CD4-positive, alpha-beta T cell (primary cell): ENCODE data around the gene RPTOR. TPM values are rescaled to one million over a fixed set of nuclear protein-coding genes. Genes with fewer than 3 reads are reported as not detected.

Experiments
- ATAC-seq: fragments of 200-7000 bp; cut with Tn5 transposase; one replicate; pipeline ENCODE4 v1.10.0; 2022; ENCODE audit warnings: mild to moderate bottlenecking; ENCODE audit not compliant: poor library complexity
- CTCF ChIA-PET: fragments of 350-600 bp; sonication (Branson Sonifier 250); formaldehyde crosslinking; loops from one replicate; lab custom pipeline; 2021; ENCODE audit warnings: antibody characterized with exemption, inconsistent platforms; lab: Charles Lee
- POLR2A ChIA-PET: fragments of 350-600 bp; sonication (Branson Sonifier 250); formaldehyde crosslinking; loops from one replicate; lab custom pipeline; 2021; ENCODE audit warnings: antibody characterized with exemption, inconsistent platforms; lab: Charles Lee
- DNase-seq, 14 experiments: peaks; one replicate each; pipeline ENCODE4 v3.0.0-alpha.2; 2013 to 2020; ENCODE audit warnings: mixed read lengths in 2 of 14
- H3K27ac ChIP-seq, 2 donors: one replicate each; pipeline versions ENCODE4 v1.5.1 to v1.7.0; 2013; ENCODE audit warnings: low read length in 2 of 2, low read depth in 1 of 2, mild to moderate bottlenecking in 1 of 2
- H3K27me3 ChIP-seq, 2 experiments: 1 replicate in 1 of 2; 2 replicates in 1 of 2; pipeline versions ENCODE4 v1.6.1 to v1.7.0; 2013; ENCODE audit warnings: low read length in 2 of 2, control low read depth in 1 of 2, mild to moderate bottlenecking in 1 of 2, moderate library complexity in 1 of 2; ENCODE audit not compliant: insufficient read depth in 2 of 2, control insufficient read depth in 1 of 2
- H3K36me3 ChIP-seq: one replicate; pipeline ENCODE4 v1.6.1; 2013; ENCODE audit warnings: low read length, control low read depth; ENCODE audit not compliant: insufficient read depth
- H3K4me1 ChIP-seq: one replicate; pipeline ENCODE4 v1.6.1; 2013; ENCODE audit warnings: low read length, control low read depth; ENCODE audit not compliant: insufficient read depth
- H3K4me3 ChIP-seq: one replicate; pipeline ENCODE4 v1.5.1; 2013; ENCODE audit warnings: mild to moderate bottlenecking, low read length, moderate library complexity
- H3K9me3 ChIP-seq, 2 experiments: 1 replicate in 1 of 2; 2 replicates in 1 of 2; pipeline versions ENCODE4 v1.6.1 to v1.7.0; 2013; ENCODE audit warnings: low read length in 2 of 2, mild to moderate bottlenecking in 2 of 2, control low read depth in 1 of 2, moderate library complexity in 1 of 2; ENCODE audit not compliant: control insufficient read depth in 1 of 2, insufficient read depth in 1 of 2
- H3K27ac Mint-ChIP-seq: one replicate; pipeline ENCODE4 v1.8.0; 2020; ENCODE audit warnings: mixed read lengths
- H3K27me3 Mint-ChIP-seq: one replicate; pipeline ENCODE4 v1.8.0; 2021; ENCODE audit warnings: mixed read lengths
- H3K36me3 Mint-ChIP-seq: one replicate; pipeline ENCODE4 v1.8.0; 2021; ENCODE audit warnings: low read depth, mixed read lengths
- H3K4me1 Mint-ChIP-seq: one replicate; pipeline ENCODE4 v1.8.0; 2021; ENCODE audit warnings: low read depth, mixed read lengths
- H3K4me3 Mint-ChIP-seq: one replicate; pipeline ENCODE4 v1.8.0; 2020; ENCODE audit warnings: mild to moderate bottlenecking, mixed read lengths
- H3K9me3 Mint-ChIP-seq: one replicate; pipeline ENCODE4 v1.8.0; 2020; ENCODE audit warnings: mixed read lengths
- intact Hi-C, 2 experiments: fragments of 100-400 bp; cut with DNase I in 1 of 2; cut with micrococcal nuclease in 1 of 2; formaldehyde crosslinking; loops; one replicate each; pipeline versions ENCODE4 v1.15.1 to v1.9.0; 2023 to 2025; cut with DNase I, micrococcal nuclease
- total RNA-seq, 174 experiments: library from RNA in 2 of 174; stranded (reverse) in 2 of 174; gene quantifications; one replicate each; pipeline ENCODE4 v1.2.3 and lab custom pipeline; 2021 to 2026
- TF ChIP-seq, protein P1 (sequence below): fragments of 200-600 bp; IDR thresholded peaks from one replicate; pipeline ENCODE4 v1.8.0; 2022; ENCODE audit warnings: antibody characterized with exemption, mild to moderate bottlenecking

The RPTOR gene
- total RNA-seq, 2 experiments from 2014 or later: 45.0 to 47.1 TPM

DNA sequence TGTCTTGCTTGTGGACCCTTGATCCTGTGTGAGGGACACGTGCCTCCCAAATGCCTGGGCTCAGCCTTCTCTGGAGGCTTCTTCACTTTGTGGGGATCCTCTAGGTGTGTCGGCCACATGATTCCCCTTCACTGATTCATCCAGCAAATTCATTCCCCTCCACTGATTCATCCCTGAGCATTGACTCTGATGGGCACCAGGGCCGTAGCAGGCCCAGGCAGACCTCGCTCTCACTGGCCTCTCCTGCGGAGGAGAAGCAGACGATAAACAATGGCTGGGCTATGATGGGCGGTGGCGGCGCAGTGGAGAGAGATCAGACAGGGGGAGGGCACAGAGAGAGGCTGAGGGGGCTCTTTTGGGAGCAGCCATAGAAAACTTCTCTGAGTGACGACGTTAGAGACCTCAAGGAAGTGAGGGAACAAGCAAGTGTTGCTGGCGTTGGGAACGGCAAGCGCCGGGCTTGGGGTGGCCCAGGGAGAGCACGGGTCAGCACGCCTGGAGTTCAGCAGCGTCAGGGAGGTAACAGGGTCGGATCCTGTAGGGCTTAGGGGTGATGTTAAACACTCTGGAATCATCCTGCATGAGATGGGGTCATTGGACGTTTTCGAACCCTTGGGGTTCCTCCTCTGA, 17.5 kb upstream of the RPTOR start:
- CTCF ChIA-PET: no interaction called here
- ATAC-seq (no peak), DNase-seq (no peak)
- no peak overlapping the region for H3K27ac Mint-ChIP-seq
- no peaks in the 10 kb centered on the region for H3K36me3 ChIP-seq
- peaks cover 0 to 7% of the 10 kb centered on the region in 2 experiments for H3K9me3 ChIP-seq
- POLR2A ChIA-PET: no interaction called here
- no peaks in the 10 kb centered on the region for H3K36me3 Mint-ChIP-seq
- peaks cover 29% of the 10 kb centered on the region for H3K27me3 Mint-ChIP-seq
- TF ChIP-seq, protein P1, sequence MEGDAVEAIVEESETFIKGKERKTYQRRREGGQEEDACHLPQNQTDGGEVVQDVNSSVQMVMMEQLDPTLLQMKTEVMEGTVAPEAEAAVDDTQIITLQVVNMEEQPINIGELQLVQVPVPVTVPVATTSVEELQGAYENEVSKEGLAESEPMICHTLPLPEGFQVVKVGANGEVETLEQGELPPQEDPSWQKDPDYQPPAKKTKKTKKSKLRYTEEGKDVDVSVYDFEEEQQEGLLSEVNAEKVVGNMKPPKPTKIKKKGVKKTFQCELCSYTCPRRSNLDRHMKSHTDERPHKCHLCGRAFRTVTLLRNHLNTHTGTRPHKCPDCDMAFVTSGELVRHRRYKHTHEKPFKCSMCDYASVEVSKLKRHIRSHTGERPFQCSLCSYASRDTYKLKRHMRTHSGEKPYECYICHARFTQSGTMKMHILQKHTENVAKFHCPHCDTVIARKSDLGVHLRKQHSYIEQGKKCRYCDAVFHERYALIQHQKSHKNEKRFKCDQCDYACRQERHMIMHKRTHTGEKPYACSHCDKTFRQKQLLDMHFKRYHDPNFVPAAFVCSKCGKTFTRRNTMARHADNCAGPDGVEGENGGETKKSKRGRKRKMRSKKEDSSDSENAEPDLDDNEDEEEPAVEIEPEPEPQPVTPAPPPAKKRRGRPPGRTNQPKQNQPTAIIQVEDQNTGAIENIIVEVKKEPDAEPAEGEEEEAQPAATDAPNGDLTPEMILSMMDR: no peak
- no peak overlapping the region for H3K4me3 ChIP-seq
- intact Hi-C loops: no loop called here
- no peaks in the 10 kb centered on the region for H3K4me1 Mint-ChIP-seq
- no peak overlapping the region for H3K4me3 Mint-ChIP-seq
- no peaks in the 10 kb centered on the region for H3K9me3 Mint-ChIP-seq
- no peak overlapping the region for H3K27ac ChIP-seq
- no peaks in the 10 kb centered on the region for H3K4me1 ChIP-seq
- peaks cover 5 to 8% of the 10 kb centered on the region in 2 experiments for H3K27me3 ChIP-seq

DNA sequence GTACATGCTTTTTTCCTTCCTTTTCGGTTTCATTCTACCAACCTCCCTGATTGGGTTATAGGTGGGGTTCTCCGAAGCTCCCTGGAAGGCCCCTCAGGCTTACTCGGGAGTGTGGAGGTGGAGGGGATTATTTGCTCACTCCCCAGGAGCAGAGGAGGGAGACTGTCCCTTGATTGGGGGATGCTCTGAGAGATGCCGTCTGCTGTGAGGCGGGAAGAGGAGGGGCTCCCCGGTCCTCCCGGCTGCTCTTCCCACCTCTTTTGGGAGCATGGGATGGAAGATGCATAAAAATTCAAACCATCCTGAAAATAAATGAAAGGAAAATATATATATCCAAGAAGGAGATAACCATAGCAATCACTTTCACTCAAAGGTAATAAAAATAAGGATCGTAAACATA, 16.1 kb upstream of the RPTOR start:
- no peaks in the 10 kb centered on the region for H3K9me3 ChIP-seq
- no peak overlapping the region for H3K4me3 ChIP-seq
- no peaks in the 10 kb centered on the region for H3K4me1 ChIP-seq
- Mint-ChIP-seq H3K27ac (no peak overlapping the region), H3K36me3 (no peaks in the 10 kb centered on the region), H3K9me3 (no peaks in the 10 kb centered on the region), H3K27me3 (peaks cover 31% of the 10 kb centered on the region), H3K4me1 (no peaks in the 10 kb centered on the region), H3K4me3 (no peak overlapping the region)
- no peak overlapping the region for H3K27ac ChIP-seq
- H3K27me3 ChIP-seq: peaks cover 7 to 8% of the 10 kb centered on the region in 2 experiments
- ChIA-PET CTCF (interaction anchor here (0.6 kb wide), 1 partner anchor 38 kb away, joined by 4 read pairs; no protein-coding TSS in a partner anchor), POLR2A (no interaction called here)
- intact Hi-C loops: no loop called here
- ATAC-seq: no peak
- H3K36me3 ChIP-seq: no peaks in the 10 kb centered on the region
- no peak for DNase-seq
- TF ChIP-seq, protein P1: no peak

DNA sequence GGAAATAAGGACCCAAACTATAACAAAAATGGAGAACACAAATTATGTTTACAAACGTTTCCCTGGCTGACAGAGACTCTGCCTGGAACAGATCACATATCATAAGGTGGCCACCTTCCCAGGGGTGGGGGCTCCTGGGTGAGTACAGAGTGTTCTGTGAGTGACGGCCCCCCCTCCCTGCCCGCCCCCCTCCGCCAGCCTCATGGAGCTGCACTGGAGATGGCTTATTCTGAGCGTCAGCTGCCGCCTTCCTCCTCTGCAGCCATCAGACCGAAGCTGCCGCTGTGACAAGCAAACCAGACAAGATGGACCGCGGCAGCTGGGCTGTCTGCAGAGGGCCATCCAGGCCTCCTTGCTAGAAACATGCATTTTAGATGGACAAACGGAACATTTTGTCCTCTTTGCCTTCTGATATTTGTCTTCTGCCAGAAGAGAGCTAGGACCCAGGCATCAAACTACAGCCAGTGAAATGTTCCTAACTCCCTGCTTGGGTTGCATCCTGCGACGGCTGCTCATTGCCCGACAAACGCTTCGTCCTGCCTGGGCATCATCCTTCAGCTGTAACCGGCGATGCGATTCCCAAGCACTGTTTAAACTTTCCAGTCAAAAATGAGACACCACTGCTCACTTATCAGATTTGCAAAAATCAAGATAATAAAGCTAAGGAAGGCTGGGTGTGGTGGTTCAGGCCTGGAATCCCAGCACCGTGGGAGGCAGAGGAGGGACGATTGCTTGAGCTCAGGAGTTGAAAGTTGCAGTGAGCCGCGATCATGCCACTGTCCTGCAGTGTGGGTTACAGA, 15.3 kb upstream of the RPTOR start:
- CTCF ChIA-PET: no interaction called here
- H3K36me3 Mint-ChIP-seq: no peaks in the 10 kb centered on the region
- intact Hi-C loops: no loop called here

More for the DNA sequence above, 15.3 kb upstream of the RPTOR start:
- POLR2A ChIA-PET: no interaction called here
- Mint-ChIP-seq H3K27ac (no peak overlapping the region), H3K27me3 (peaks cover 31% of the 10 kb centered on the region), H3K4me1 (no peaks in the 10 kb centered on the region), H3K9me3 (no peaks in the 10 kb centered on the region), H3K4me3 (no peak overlapping the region)
- Histone ChIP-seq H3K27me3 (peaks cover 7 to 8% of the 10 kb centered on the region in 2 experiments), H3K27ac (no peak overlapping the region), H3K9me3 (no peaks in the 10 kb centered on the region), H3K36me3 (no peaks in the 10 kb centered on the region), H3K4me1 (no peaks in the 10 kb centered on the region), H3K4me3 (no peak overlapping the region)
- no peak for ATAC-seq
- TF ChIP-seq, protein P1: no peak
- DNase-seq: no peak
